PC-9 (cell line): Measurements from ENCODE around the gene PTER.

Source experiments
- CTCF ChIP-seq: fragments of 200-600 bp; sonication (generic); conservative IDR thresholded peaks from 2 replicates; pipeline ENCODE4 v1.6.1; 2017; ENCODE audit warnings: mixed run types, antibody characterized with exemption, mild to moderate bottlenecking, moderate library complexity
- EZH2 ChIP-seq: fragments of 200-600 bp; sonication (generic); IDR thresholded peaks from 2 replicates; pipeline ENCODE4 v1.8.0; 2017; ENCODE audit warnings: antibody characterized with exemption, low read depth

GRCh38 chr10:16445770-16446469, 9.1 kb downstream of the PTER start:
- TF ChIP-seq CTCF, result no peak
- no peak for TF ChIP-seq EZH2
